A549 (cell line): Measurements from ENCODE around the gene SPOCK2.

Experiments used
- CTCF ChIP-seq: fragments of >200 bp; sonication (Bioruptor Twin); formaldehyde crosslinking; IDR thresholded peaks from 3 replicates; pipeline ENCODE4 v1.5.1; 2016
- EHMT2 ChIP-seq: fragments of 200-600 bp; sonication (generic); IDR thresholded peaks from 2 replicates; pipeline ENCODE4 v1.6.1; 2016; ENCODE audit warnings: antibody characterized with exemption, low read depth, mild to moderate bottlenecking, moderate library complexity
- EP300 ChIP-seq, 2 experiments: fragments of >200 bp; sonication (Bioruptor Twin); formaldehyde crosslinking; IDR thresholded peaks; 2 replicates in 1 of 2; 3 replicates in 1 of 2; pipeline ENCODE4 v1.6.1; 2016 to 2017
- FOSB ChIP-seq: fragments of 250-450 bp; sonication (Bioruptor Pico); IDR thresholded peaks from 2 replicates; pipeline ENCODE4 v1.5.0; 2020; ENCODE audit warnings: mild to moderate bottlenecking, moderate library complexity
- FOXS1 ChIP-seq: fragments of 250-450 bp; sonication (Bioruptor Pico); IDR thresholded peaks from 2 replicates; pipeline ENCODE4 v1.5.0; 2020; ENCODE audit warnings: mild to moderate bottlenecking, moderate library complexity
- GATA3 ChIP-seq: IDR thresholded peaks from 2 replicates; pipeline ENCODE4 v1.6.1; 2012; ENCODE audit warnings: borderline replicate concordance
- POLR2A ChIP-seq: IDR thresholded peaks from 2 replicates; pipeline ENCODE4 v1.6.1; 2012; ENCODE audit warnings: mild to moderate bottlenecking, low read length
- RAD21 ChIP-seq, 2 experiments: fragments of >200 bp in 1 of 2; sonication (Bioruptor Twin) in 1 of 2; formaldehyde crosslinking in 1 of 2; IDR thresholded peaks in 1 of 2; conservative IDR thresholded peaks in 1 of 2; 2 replicates in 1 of 2; 3 replicates in 1 of 2; pipeline ENCODE4 v1.6.1; 2012 to 2018; ENCODE audit warnings: inconsistent platforms in 1 of 2

- TF ChIP-seq GATA3 (no peak), CTCF (no peak), RAD21 (conservative IDR thresholded peaks at IDR 0.05 in 1 of 2, IDR thresholded peaks at IDR 0.05 in 1 of 2) (no peak), FOSB (CRISPR knock-in tag) (no peak), POLR2A (no peak), EHMT2 (no peak), EP300 (IDR thresholded peaks at IDR 0.05) (no peak), FOXS1 (CRISPR knock-in tag) (no peak)
Measured at GRCh38 chr10:72041491-72041890, 46.9 kb downstream of the SPOCK2 start.
